Skeletal muscle tissue (tissue), 4 donors: ENCODE measurements around the gene GNG7. TPM values are rescaled to one million over a fixed set of nuclear protein-coding genes. Genes with fewer than 3 reads are reported as not detected.

Source experiments
- H3K27ac ChIP-seq: one replicate; pipeline ENCODE4 v1.7.0; 2013; ENCODE audit warnings: mild to moderate bottlenecking, low read depth, low read length, inconsistent platforms
- H3K27me3 ChIP-seq, 3 donors: one replicate each; pipeline ENCODE4 v1.7.0; 2013; ENCODE audit warnings: low read length in 3 of 3; ENCODE audit not compliant: control insufficient read depth in 3 of 3, insufficient read depth in 3 of 3
- H3K36me3 ChIP-seq, 3 donors: one replicate each; pipeline ENCODE4 v1.7.0; 2013; ENCODE audit warnings: low read length in 3 of 3; ENCODE audit not compliant: control insufficient read depth in 3 of 3, insufficient read depth in 3 of 3
- H3K4me1 ChIP-seq, 3 donors: one replicate each; pipeline ENCODE4 v1.7.0; 2013; ENCODE audit warnings: low read length in 3 of 3, mild to moderate bottlenecking in 3 of 3; ENCODE audit not compliant: control insufficient read depth in 3 of 3, insufficient read depth in 3 of 3
- H3K4me3 ChIP-seq, 3 donors: one replicate each; pipeline ENCODE4 v1.7.0; 2013; ENCODE audit warnings: low read length in 3 of 3
- H3K9ac ChIP-seq, 3 donors: one replicate each; pipeline ENCODE4 v1.7.0; 2013; ENCODE audit warnings: low read length in 3 of 3, mild to moderate bottlenecking in 3 of 3, moderate library complexity in 2 of 3, low read depth in 1 of 3
- H3K9me3 ChIP-seq, 3 donors: one replicate each; pipeline ENCODE4 v1.7.0; 2013; ENCODE audit warnings: low read length in 3 of 3; ENCODE audit not compliant: control insufficient read depth in 3 of 3
- total RNA-seq: library from RNA; depleted of rRNA; stranded (reverse); fragments of >200 nt; gene quantifications from one replicate; pipeline ENCODE4 v1.2.3, GENCODE V29; 2014
- donor health status: Osteomylitis.

Gene GNG7
- total RNA-seq, 1 donor from 2014 or later: 1.6 TPM

DNA sequence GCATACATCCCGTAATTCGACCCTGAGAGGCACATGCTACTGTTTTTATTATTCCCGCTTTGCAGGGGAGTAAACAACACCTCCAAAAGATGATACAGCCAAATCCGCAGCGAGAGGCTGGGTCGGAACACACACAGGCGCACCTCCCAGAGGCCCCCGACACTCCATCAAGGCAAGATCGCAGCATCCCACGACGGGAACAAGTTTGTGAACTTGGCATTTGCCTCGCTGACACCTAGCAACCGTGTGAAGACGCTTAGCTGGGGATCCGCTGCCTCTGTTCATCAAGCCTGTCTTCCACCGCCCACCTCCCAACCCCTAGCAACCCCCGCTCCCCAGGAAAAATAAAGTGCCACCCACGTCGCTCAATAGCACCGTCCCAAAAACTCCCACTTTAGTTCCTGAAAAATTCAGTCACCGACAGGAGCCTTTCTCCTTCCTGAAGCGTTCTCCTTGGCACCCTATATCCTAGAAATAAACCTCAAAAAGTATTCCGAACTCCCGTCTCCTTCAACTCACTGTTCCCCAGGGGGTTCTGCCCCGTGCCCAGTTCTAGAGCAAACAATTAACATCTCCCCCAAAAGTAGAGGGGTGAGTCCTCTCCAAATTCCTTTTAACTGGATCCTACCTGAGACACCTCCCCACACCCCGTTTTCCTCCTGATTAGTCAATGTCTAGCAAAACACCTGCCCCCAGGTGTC, 1.7 kb downstream of the GNG7 start:
- H3K4me1 ChIP-seq: peaks cover 0 to 6% (median 3%) of the 10 kb centered on the region in 3 donors
- H3K4me3 ChIP-seq: no peak overlapping the region
- peaks cover 0 to 16% (median 3%) of the 10 kb centered on the region in 3 donors for H3K27me3 ChIP-seq
- no peak overlapping the region for H3K27ac ChIP-seq
- no peaks in the 10 kb centered on the region for H3K36me3 ChIP-seq
- H3K9me3 ChIP-seq: no peaks in the 10 kb centered on the region
- no peak overlapping the region for H3K9ac ChIP-seq

DNA sequence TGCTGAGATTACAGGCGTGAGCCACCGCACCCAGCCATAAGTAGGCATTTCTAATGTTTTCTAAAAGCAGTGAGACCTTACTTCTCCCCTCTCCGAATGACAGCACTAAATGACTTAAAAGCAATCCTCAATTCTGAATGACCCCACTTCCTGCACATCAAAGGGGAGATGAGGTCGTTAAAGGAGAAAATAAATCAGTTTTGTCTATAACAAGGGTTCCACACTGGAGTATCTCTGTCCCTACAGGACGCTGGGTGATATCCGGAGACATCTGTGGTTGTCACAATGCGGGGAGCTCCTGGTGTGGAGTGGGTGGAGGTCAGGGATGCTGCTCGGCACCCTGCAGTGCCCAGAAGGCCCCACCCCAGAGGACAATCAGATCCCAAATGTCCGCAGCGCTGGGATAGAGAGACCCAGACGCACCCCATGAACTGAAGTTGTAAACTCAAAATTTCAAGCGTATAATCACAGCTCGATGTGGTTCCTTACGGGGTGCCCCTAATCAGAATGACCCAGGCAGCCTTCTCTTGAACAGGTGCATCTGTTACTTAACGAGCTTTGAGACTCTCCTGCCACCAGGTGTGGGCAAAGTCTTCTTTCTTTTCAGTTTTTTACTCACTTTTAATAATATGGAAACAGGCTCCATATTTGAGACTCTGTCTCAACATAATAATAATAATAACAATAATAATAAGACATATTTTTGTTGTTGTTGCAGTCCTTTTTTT, 2.9 kb downstream of the GNG7 start:
- no peaks in the 10 kb centered on the region for H3K9me3 ChIP-seq
- H3K36me3 ChIP-seq: no peaks in the 10 kb centered on the region
- H3K27me3 ChIP-seq: peaks cover 0 to 16% (median 3%) of the 10 kb centered on the region in 3 donors
- H3K4me3 ChIP-seq: no peak overlapping the region
- no peak overlapping the region for H3K27ac ChIP-seq
- H3K9ac ChIP-seq: no peak overlapping the region
- peaks cover 11 to 14% (median 11%) of the 10 kb centered on the region in 3 donors for H3K4me1 ChIP-seq

GRCh38 chr19:2694196-2694595, 8.3 kb downstream of the GNG7 start:
- no peak overlapping the region for H3K4me3 ChIP-seq
- H3K36me3 ChIP-seq: no peaks in the 10 kb centered on the region
- peaks cover 8 to 11% (median 9%) of the 10 kb centered on the region in 3 donors for H3K4me1 ChIP-seq
- H3K27ac ChIP-seq: no peak overlapping the region
- H3K27me3 ChIP-seq: peaks cover 0 to 2% (median 0%) of the 10 kb centered on the region in 3 donors
- no peaks in the 10 kb centered on the region for H3K9me3 ChIP-seq
- H3K9ac ChIP-seq: no peak overlapping the region

GRCh38 chr19:2693492-2694160, 8.9 kb downstream of the GNG7 start:
- H3K27ac ChIP-seq: no peak overlapping the region
- H3K4me1 ChIP-seq: peaks cover 8 to 11% (median 9%) of the 10 kb centered on the region in 3 donors
- peaks cover 0 to 2% (median 0%) of the 10 kb centered on the region in 3 donors for H3K27me3 ChIP-seq
- H3K4me3 ChIP-seq: no peak overlapping the region
- H3K9ac ChIP-seq: no peak overlapping the region
- H3K36me3 ChIP-seq: no peaks in the 10 kb centered on the region
- H3K9me3 ChIP-seq: no peaks in the 10 kb centered on the region

DNA sequence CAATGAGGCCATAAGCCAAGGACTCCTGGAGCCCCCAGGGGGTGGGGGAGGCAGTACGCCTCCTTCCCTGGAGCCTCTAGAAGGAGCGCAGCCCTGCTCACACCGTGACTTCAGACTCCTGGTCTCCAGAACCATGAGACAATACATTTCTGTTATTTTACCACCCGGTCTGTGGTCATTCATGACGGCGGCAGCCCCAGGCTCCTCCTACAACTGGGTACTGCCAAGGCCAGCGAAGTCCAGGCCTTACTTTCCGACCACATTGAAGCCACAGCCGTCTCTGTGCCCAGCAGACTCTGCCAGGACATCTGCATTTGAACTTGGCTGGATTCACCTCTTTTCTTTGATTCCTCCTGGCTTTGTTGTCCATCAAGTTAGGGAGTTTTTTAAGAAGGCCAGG, 10.5 kb downstream of the GNG7 start:
- Histone ChIP-seq H3K4me3 (no peak overlapping the region), H3K4me1 (peaks cover 8 to 11% (median 9%) of the 10 kb centered on the region in 3 donors), H3K36me3 (no peaks in the 10 kb centered on the region), H3K27me3 (peaks cover 0 to 2% (median 0%) of the 10 kb centered on the region in 3 donors), H3K9ac (no peak overlapping the region), H3K27ac (no peak overlapping the region), H3K9me3 (no peaks in the 10 kb centered on the region)

DNA sequence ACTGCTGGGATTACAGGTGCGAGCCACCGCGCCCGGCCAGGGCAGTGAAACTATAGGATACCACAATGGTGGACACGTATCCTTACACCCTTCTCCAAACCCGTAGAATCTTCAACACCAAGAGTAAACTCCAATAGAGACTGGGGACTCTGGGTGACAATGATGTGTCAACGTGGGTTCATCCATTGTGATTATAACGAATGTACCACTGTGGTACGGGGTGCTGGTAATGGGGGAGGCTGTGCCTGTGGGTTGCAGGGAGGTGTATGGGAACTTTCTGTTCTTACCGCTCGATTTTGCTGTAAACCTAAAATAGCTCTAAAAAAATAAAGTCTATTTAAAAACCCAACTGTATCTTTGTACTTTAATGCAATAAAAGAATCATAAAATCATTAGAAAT, 11.6 kb downstream of the GNG7 start:
- no peak overlapping the region for H3K9ac ChIP-seq
- peaks cover 8 to 11% (median 9%) of the 10 kb centered on the region in 3 donors for H3K4me1 ChIP-seq
- H3K27ac ChIP-seq: no peak overlapping the region
- no peak overlapping the region for H3K4me3 ChIP-seq
- no peaks in the 10 kb centered on the region for H3K36me3 ChIP-seq
- no peaks in the 10 kb centered on the region for H3K9me3 ChIP-seq
- H3K27me3 ChIP-seq: peaks cover 0 to 2% (median 0%) of the 10 kb centered on the region in 3 donors

- Histone ChIP-seq H3K36me3 (no peaks in the 10 kb centered on the region), H3K4me1 (no peaks in the 10 kb centered on the region), H3K4me3 (no peak overlapping the region), H3K9ac (no peak overlapping the region), H3K27me3 (no peaks in the 10 kb centered on the region), H3K27ac (no peak overlapping the region), H3K9me3 (no peaks in the 10 kb centered on the region)
Measured at GRCh38 chr19:2686360-2686759, 16.1 kb downstream of the GNG7 start.

DNA sequence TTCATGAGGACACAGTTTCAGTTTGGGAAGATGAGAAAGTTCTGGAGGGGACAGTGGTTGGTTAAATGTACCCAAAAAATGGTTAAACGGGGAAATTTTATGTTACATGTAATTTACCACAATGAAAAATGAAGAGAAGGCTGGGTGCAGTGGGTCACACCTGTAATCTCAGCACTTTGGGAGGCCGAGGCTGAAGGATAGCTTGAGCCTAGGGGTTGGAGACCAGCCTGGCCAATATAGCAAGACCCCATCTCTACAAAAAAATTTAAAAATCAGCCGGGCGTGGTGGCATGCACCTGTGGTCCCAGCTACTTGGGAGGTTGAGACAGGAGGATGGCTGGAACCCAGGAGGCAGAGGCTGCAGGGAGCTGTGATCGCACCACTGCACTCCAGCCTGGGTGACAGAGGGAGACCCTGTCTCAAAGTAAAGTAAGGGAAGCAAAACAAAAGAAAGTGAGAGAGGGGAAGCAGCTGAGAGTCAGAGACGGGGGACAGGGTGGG, 17.2 kb downstream of the GNG7 start:
- H3K4me3 ChIP-seq: no peak overlapping the region
- H3K36me3 ChIP-seq: no peaks in the 10 kb centered on the region
- H3K4me1 ChIP-seq: no peaks in the 10 kb centered on the region
- no peaks in the 10 kb centered on the region for H3K9me3 ChIP-seq
- no peak overlapping the region for H3K27ac ChIP-seq
- H3K9ac ChIP-seq: no peak overlapping the region
- H3K27me3 ChIP-seq: no peaks in the 10 kb centered on the region

DNA sequence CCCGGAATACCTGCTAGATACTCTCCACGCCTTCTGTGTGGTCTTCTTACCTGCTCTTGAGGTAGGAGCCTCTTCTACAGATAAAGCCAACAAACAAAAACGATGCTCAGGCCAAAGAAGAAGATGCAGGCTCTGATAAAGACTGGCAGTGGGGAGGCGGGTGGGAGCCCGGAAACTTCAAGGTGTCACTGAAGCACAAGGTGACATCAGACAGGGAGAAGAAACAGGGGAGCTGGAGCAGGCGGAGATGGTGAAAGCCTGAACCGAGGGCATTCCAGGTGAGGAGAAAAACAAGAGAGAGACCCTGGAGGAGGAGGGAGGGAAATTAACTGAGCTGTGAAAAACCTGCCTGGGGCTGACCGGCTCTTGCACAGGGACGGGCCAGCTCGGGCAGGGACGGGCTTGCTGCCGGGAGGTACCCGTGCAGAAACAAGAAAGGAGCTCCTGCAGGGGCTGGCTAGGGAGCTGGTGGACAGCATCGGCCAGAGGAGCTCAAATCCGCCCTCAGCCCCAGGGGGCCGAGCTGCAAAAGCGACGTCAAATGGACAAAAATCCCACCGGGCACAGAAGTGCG, 19.0 kb downstream of the GNG7 start:
- H3K36me3 ChIP-seq: no peaks in the 10 kb centered on the region
- no peak overlapping the region for H3K4me3 ChIP-seq
- no peaks in the 10 kb centered on the region for H3K9me3 ChIP-seq
- no peak overlapping the region for H3K9ac ChIP-seq
- H3K27me3 ChIP-seq: no peaks in the 10 kb centered on the region
- no peaks in the 10 kb centered on the region for H3K4me1 ChIP-seq
- no peak overlapping the region for H3K27ac ChIP-seq
